ENCODE results near the gene AVPR1B.
"Not testable (repeated sequence)": the region's sequence is repeated elsewhere in the genome, so short reads cannot be mapped to it uniquely, and the experiment has no call there.

Gene AVPR1B

GRCh38 chr1:206065547-206066145 is 51.5 kb downstream of the AVPR1B start:
- Histone ChIP-seq H3K36me3 (ENCODE audit: low read depth) (no peaks in the 10 kb centered on the region), H3K4me1 (ENCODE audit: insufficient read depth, poor library complexity, severe bottlenecking) (no peaks in the 10 kb centered on the region), H3K4me3 (ENCODE audit: severe bottlenecking) (no peak overlapping the region), H3K9me3 (ENCODE audit: severe bottlenecking) (no peaks in the 10 kb centered on the region), H3K27ac (ENCODE audit: poor library complexity, severe bottlenecking) (no peak overlapping the region), H3K27me3 (ENCODE audit: insufficient read depth, poor library complexity, severe bottlenecking) (no peaks in the 10 kb centered on the region)
- ATAC-seq (ENCODE audit: low read depth) (no peak), DNase-seq (ENCODE audit: low spot score) (no peak)
- TF ChIP-seq CTCF (IDR thresholded peaks at IDR 0.05; ENCODE audit: poor library complexity, severe bottlenecking) = no peak

DNA sequence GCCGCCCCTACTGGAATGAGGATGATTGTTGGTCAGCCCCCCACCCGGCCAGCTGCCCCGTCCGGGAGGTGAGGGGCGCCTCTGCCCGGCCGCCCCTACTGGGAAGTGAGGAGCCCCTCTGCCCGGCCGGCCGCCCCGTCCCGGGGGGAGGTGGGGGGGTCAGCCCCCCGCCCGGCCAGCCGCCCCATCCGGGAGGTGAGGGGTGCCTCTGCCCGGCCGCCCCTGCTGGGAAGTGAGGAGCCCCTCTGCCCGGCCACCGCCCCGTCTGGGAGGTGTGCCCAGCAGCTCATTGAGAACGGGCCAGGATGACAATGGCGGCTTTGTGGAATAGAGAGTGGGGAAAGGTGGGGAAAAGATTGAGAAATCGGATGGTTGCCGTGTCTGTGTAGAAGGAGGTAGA is 52.7 kb downstream of the AVPR1B start:
- not testable (repeated sequence) for ATAC-seq (ENCODE audit: low read depth)

DNA sequence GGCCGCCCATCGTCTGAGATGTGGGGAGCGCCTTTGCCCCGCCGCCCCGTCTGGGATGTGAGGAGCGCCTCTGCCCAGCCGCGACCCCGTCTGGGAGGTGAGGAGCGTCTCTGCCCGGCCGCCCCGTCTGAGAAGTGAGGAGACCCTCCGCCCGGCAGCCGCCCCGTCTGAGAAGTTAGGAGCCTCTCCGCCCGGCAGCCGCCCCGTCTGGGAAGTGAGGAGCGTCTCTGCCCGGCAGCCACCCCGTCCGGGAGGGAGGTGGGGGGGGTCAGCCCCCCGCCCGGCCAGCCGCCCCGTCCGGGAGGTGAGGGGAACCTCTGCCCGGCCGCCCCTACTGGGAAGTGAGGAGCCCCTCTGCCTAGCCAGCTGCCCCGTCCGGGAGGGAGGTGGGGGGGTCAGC is 53.2 kb downstream of the AVPR1B start:
- H3K27me3 ChIP-seq (ENCODE audit: insufficient read depth, poor library complexity, severe bottlenecking); DNase-seq (ENCODE audit: low spot score); H3K27ac ChIP-seq (ENCODE audit: poor library complexity, severe bottlenecking); H3K36me3 ChIP-seq (ENCODE audit: low read depth); H3K4me1 ChIP-seq (ENCODE audit: insufficient read depth, poor library complexity, severe bottlenecking); H3K9me3 ChIP-seq (ENCODE audit: severe bottlenecking); ATAC-seq (ENCODE audit: low read depth); H3K4me3 ChIP-seq (ENCODE audit: severe bottlenecking): not testable (repeated sequence)

More for the DNA sequence above, 52.7 kb downstream of the AVPR1B start:
- not testable (repeated sequence) for DNase-seq (ENCODE audit: low spot score); H3K4me3 ChIP-seq (ENCODE audit: severe bottlenecking); H3K27ac ChIP-seq (ENCODE audit: poor library complexity, severe bottlenecking); H3K36me3 ChIP-seq (ENCODE audit: low read depth); H3K9me3 ChIP-seq (ENCODE audit: severe bottlenecking); H3K27me3 ChIP-seq (ENCODE audit: insufficient read depth, poor library complexity, severe bottlenecking); H3K4me1 ChIP-seq (ENCODE audit: insufficient read depth, poor library complexity, severe bottlenecking)

GRCh38 chr1:206062464-206062863 is 54.7 kb downstream of the AVPR1B start:
- H3K27ac ChIP-seq (ENCODE audit: poor library complexity, severe bottlenecking) = no peak overlapping the region
- H3K36me3 ChIP-seq (ENCODE audit: low read depth) = no peaks in the 10 kb centered on the region
- TF ChIP-seq CTCF (IDR thresholded peaks at IDR 0.05; ENCODE audit: poor library complexity, severe bottlenecking) = no peak
- no peak overlapping the region for H3K4me3 ChIP-seq (ENCODE audit: severe bottlenecking)
- no peaks in the 10 kb centered on the region for H3K4me1 ChIP-seq (ENCODE audit: insufficient read depth, poor library complexity, severe bottlenecking)
- no peaks in the 10 kb centered on the region for H3K9me3 ChIP-seq (ENCODE audit: severe bottlenecking)
- ATAC-seq (ENCODE audit: low read depth) (no peak), DNase-seq (ENCODE audit: low spot score) (no peak)
- no peaks in the 10 kb centered on the region for H3K27me3 ChIP-seq (ENCODE audit: insufficient read depth, poor library complexity, severe bottlenecking)

DNA sequence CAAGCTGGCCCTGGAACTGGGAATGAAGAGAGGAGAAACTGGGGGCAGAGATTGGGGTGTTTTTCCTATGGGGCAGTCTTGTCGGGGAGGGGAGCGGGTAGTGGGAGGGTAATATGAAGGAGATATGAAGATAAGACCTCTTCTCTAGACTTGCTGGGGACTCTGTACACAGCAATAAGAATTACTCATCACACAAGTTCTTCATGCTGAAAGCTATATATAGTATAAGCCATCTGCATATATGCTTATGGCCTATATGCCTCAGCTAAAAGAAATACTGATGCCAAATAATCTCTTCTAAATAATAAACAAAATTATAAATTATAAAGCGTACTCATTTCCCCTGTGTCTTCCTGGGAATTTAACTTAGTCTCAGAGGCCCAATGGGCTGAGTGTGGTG is 56.3 kb downstream of the AVPR1B start:
- Histone ChIP-seq H3K4me3 (ENCODE audit: severe bottlenecking) (no peak overlapping the region), H3K27ac (ENCODE audit: poor library complexity, severe bottlenecking) (no peak overlapping the region), H3K36me3 (ENCODE audit: low read depth) (no peaks in the 10 kb centered on the region), H3K9me3 (ENCODE audit: severe bottlenecking) (no peaks in the 10 kb centered on the region), H3K4me1 (ENCODE audit: insufficient read depth, poor library complexity, severe bottlenecking) (no peaks in the 10 kb centered on the region), H3K27me3 (ENCODE audit: insufficient read depth, poor library complexity, severe bottlenecking) (no peaks in the 10 kb centered on the region)
- DNase-seq (ENCODE audit: low spot score) = no peak
- ATAC-seq (ENCODE audit: low read depth) = no peak
- TF ChIP-seq CTCF (IDR thresholded peaks at IDR 0.05; ENCODE audit: poor library complexity, severe bottlenecking) = no peak

Data from RWPE2 (cell line).